Muscle layer of duodenum (tissue), 2 donors: ENCODE results near the gene LRP5.
"Not testable (repeated sequence)": the region's sequence is repeated elsewhere in the genome, so short reads cannot be mapped to it uniquely, and the experiment has no call there.

ENCODE experiments used
- H3K27ac ChIP-seq: one replicate; pipeline ENCODE4 v1.7.0; 2013; ENCODE audit warnings: mild to moderate bottlenecking, low read length
- H3K27me3 ChIP-seq: one replicate; pipeline ENCODE4 v1.7.0; 2013; ENCODE audit warnings: low read depth, mild to moderate bottlenecking, control low read depth, low read length
- H3K36me3 ChIP-seq, 2 donors: one replicate each; pipeline ENCODE4 v1.7.0; 2013; ENCODE audit warnings: low read length in 2 of 2, control low read depth in 1 of 2, mild to moderate bottlenecking in 1 of 2; ENCODE audit not compliant: insufficient read depth in 2 of 2, control insufficient read depth in 1 of 2
- H3K4me1 ChIP-seq, 2 donors: one replicate each; pipeline ENCODE4 v1.7.0; 2013; ENCODE audit warnings: low read length in 2 of 2, mild to moderate bottlenecking in 2 of 2, control low read depth in 1 of 2, moderate library complexity in 1 of 2; ENCODE audit not compliant: insufficient read depth in 2 of 2, control insufficient read depth in 1 of 2
- H3K4me3 ChIP-seq, 2 donors: one replicate each; pipeline ENCODE4 v1.7.0; 2013; ENCODE audit warnings: low read length in 2 of 2, low read depth in 1 of 2, mild to moderate bottlenecking in 1 of 2
- H3K9me3 ChIP-seq, 2 donors: one replicate each; pipeline ENCODE4 v1.7.0; 2013; ENCODE audit warnings: low read length in 2 of 2, control low read depth in 1 of 2, mild to moderate bottlenecking in 1 of 2; ENCODE audit not compliant: control insufficient read depth in 1 of 2
- donor health status: healthy.

LRP5 gene

GRCh38 chr11:68423481-68423880, 111.1 kb downstream of the LRP5 start:
- Histone ChIP-seq H3K4me3 (no peak overlapping the region), H3K36me3 (peaks cover 5 to 45% of the 10 kb centered on the region in 2 donors), H3K4me1 (no peaks in the 10 kb centered on the region), H3K27me3 (no peaks in the 10 kb centered on the region), H3K27ac (no peak overlapping the region), H3K9me3 (no peaks in the 10 kb centered on the region)

DNA sequence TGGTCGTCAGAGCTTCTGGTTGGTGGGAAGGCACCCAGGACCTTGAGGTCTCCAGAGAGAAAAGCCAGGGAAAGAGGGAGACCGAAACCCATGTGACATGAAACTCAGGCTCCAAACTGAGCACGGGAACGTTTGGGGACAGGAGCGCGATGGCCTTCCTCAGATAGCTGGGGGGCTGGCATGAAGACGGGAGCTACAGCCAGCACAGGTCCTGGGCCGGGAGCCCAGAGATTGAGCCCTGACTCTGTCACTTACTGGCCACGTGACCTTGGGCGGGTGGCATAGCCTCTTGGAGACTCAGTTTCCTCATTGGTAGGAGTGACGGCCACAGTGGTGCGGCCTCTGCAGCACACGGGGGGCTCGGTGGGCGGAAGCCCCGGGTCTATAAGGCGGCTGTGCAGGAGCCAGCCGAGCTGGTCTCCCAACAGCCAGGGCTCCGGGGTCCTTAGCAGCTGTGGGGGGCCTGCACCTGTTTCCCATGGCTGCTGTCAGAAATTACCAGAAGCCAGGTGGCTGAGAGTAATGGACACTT, 111.8 kb downstream of the LRP5 start:
- Histone ChIP-seq H3K9me3 (peaks cover 0 to 1% of the 10 kb centered on the region in 2 donors), H3K27me3 (no peaks in the 10 kb centered on the region), H3K4me1 (no peaks in the 10 kb centered on the region), H3K36me3 (peaks cover 5 to 48% of the 10 kb centered on the region in 2 donors), H3K27ac (no peak overlapping the region), H3K4me3 (no peak overlapping the region)

DNA sequence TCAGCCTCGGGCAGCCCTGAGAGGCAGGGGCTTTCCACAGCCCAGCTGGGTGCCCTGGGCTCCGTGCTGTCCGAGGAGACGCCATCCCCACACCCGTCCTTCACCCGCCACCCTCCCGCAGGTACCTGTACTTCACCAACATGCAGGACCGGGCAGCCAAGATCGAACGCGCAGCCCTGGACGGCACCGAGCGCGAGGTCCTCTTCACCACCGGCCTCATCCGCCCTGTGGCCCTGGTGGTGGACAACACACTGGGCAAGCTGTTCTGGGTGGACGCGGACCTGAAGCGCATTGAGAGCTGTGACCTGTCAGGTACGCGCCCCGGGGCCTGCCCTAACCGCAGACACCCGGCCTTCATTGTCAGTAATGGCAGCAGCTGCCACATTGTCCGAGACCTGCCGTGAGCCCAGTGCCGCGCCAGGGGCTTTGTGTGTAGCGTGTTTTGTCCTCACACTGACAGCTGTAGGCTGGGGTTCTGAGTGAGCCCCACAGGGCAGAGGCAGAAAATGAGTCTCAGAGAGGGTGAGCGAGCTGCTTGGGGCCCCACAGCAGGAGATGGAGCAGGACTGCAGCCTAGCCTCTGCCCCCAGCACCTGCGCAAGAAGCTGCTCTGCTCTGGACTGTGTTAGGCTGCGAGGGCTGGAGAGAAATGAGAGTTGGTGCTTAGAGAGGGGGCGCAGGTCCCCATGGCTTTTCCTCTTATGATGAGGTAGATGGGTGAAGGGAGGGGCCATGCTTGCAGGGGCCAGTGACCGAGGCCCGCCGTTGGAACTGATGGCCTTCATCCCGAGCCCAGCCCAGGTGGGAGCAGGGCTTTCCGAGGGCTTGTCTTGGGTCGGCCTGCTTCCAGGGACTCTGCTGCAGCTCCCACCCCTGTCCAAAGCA, 112.8 kb downstream of the LRP5 start:
- H3K4me3 ChIP-seq = no peak overlapping the region
- peaks cover 5 to 58% of the 10 kb centered on the region in 2 donors for H3K36me3 ChIP-seq
- no peak overlapping the region for H3K27ac ChIP-seq
- H3K4me1 ChIP-seq = no peaks in the 10 kb centered on the region
- H3K9me3 ChIP-seq = peaks cover 0 to 9% of the 10 kb centered on the region in 2 donors
- no peaks in the 10 kb centered on the region for H3K27me3 ChIP-seq

DNA sequence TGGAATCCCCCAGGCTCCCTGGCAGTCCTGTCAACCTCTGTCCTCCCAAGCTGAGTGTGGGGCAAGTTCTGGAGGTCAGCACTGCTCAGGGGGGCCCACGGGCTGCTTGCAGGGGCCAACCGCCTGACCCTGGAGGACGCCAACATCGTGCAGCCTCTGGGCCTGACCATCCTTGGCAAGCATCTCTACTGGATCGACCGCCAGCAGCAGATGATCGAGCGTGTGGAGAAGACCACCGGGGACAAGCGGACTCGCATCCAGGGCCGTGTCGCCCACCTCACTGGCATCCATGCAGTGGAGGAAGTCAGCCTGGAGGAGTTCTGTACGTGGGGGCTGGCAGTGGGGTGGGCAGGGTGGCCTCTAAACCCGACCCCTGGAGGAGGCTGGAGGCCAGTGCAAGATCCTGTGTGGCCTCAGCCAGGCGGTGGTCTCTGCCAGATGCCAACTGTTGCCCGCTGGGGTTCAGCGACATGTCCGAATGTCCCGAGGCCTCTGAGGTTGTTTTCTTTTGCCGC, 113.5 kb downstream of the LRP5 start:
- no peak overlapping the region for H3K4me3 ChIP-seq
- no peaks in the 10 kb centered on the region for H3K4me1 ChIP-seq
- H3K36me3 ChIP-seq = peaks cover 11 to 65% of the 10 kb centered on the region in 2 donors
- H3K27ac ChIP-seq = no peak overlapping the region
- no peaks in the 10 kb centered on the region for H3K27me3 ChIP-seq
- H3K9me3 ChIP-seq = peaks cover 0 to 9% of the 10 kb centered on the region in 2 donors

GRCh38 chr11:68429661-68430060, 117.3 kb downstream of the LRP5 start:
- H3K27ac ChIP-seq = no peak overlapping the region
- no peaks in the 10 kb centered on the region for H3K4me1 ChIP-seq
- no peak overlapping the region for H3K4me3 ChIP-seq
- peaks cover 19 to 86% of the 10 kb centered on the region in 2 donors for H3K36me3 ChIP-seq
- H3K27me3 ChIP-seq = no peaks in the 10 kb centered on the region
- H3K9me3 ChIP-seq = peaks cover 0 to 9% of the 10 kb centered on the region in 2 donors

GRCh38 chr11:68430384-68430783, 118.0 kb downstream of the LRP5 start:
- H3K4me1 ChIP-seq = no peaks in the 10 kb centered on the region
- peaks cover 24 to 86% of the 10 kb centered on the region in 2 donors for H3K36me3 ChIP-seq

DNA sequence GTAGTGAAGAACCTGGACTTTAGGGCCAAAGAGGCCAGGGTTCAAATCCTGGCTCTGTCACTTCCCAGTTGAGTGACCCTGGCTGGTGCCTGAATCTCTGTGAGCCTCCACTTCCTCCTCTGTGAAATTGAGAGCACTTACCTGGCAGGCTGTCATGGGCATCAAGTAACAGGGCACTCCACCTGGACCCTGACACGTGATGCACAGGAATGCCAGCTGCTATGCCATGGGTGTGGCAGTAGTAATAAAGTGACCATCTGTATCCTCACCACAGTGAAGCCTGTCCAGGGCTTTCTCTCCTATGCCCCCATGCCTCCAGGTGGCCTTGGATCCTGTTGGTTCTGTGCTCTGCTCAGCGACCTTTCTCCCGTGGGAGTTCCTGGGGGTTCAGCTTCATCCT, 118.4 kb downstream of the LRP5 start:
- no peaks in the 10 kb centered on the region for H3K4me1 ChIP-seq
- no peak overlapping the region for H3K27ac ChIP-seq
- peaks cover 24 to 85% of the 10 kb centered on the region in 2 donors for H3K36me3 ChIP-seq

More at GRCh38 chr11:68430384-68430783, 118.0 kb downstream of the LRP5 start:
- Histone ChIP-seq H3K4me3 (no peak overlapping the region), H3K9me3 (peaks cover 0 to 9% of the 10 kb centered on the region in 2 donors), H3K27ac (no peak overlapping the region), H3K27me3 (no peaks in the 10 kb centered on the region)

DNA sequence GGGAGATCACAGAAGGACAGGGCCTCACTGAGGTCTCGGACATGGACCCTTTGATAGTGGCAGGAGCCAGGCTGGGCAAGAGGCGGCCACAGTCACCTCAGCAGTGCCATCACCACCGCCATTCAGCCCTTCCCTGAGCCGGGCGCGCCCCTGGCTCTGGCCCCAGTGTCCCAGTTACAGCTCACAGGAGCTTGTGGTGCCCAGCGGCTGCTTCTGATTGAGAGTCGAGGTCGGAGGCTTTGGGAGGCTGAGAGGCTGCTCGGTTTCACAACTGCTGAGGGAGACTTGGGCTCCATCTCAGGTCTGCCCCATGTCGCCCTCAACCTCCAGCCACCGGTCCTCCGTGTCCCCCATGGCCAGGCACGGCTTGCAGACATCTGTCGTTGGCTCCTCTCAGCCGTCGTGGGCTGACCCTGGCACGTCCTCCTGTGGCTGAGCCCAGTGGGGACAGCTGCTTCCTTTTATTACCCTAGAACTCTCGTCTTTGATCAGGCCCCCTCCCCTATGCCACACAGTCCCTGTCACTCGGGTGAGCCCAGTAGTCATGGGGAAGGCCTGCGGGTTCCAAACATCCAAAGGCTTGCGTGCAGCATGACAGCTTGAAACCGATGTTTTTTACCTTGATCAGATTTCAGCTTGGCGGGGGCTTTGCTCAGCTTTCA, 119.7 kb downstream of the LRP5 start:
- peaks cover 0 to 9% of the 10 kb centered on the region in 2 donors for H3K9me3 ChIP-seq
- no peak overlapping the region for H3K4me3 ChIP-seq
- no peak overlapping the region for H3K27ac ChIP-seq
- peaks cover 0 to 5% of the 10 kb centered on the region in 2 donors for H3K4me1 ChIP-seq
- no peaks in the 10 kb centered on the region for H3K27me3 ChIP-seq
- H3K36me3 ChIP-seq = peaks cover 20 to 84% of the 10 kb centered on the region in 2 donors

More for the DNA sequence above, 118.4 kb downstream of the LRP5 start:
- no peak overlapping the region for H3K4me3 ChIP-seq
- H3K9me3 ChIP-seq = peaks cover 0 to 9% of the 10 kb centered on the region in 2 donors
- no peaks in the 10 kb centered on the region for H3K27me3 ChIP-seq

DNA sequence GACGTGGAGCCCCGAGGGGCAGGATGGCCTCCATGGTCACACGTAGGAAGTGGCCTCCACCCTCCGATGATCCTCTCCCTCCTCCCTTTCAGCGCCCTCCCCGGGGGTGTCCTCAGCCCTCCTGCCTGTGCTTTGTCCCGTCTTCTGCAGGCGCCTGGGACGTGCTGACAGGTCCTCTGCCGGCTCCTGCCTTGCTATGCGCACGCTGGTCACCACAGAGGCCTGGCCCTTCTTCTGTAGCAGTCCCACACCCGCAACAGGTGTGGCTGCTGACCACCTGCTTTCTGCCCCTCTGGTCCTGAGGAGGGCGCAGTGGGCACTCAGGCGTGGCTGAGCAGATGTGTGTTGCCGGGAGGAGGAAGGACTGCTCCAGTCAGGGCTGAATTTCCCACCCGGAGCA, 120.5 kb downstream of the LRP5 start:
- Histone ChIP-seq H3K27ac (no peak overlapping the region), H3K4me1 (peaks cover 0 to 11% of the 10 kb centered on the region in 2 donors), H3K4me3 (no peak overlapping the region), H3K36me3 (peaks cover 23 to 91% of the 10 kb centered on the region in 2 donors), H3K27me3 (no peaks in the 10 kb centered on the region), H3K9me3 (peaks cover 0 to 9% of the 10 kb centered on the region in 2 donors)

GRCh38 chr11:68433541-68433940, 121.2 kb downstream of the LRP5 start:
- Histone ChIP-seq H3K4me1 (peaks cover 0 to 11% of the 10 kb centered on the region in 2 donors), H3K36me3 (peaks cover 24 to 92% of the 10 kb centered on the region in 2 donors), H3K9me3 (peaks cover 0 to 9% of the 10 kb centered on the region in 2 donors), H3K27ac (no peak overlapping the region), H3K4me3 (no peak overlapping the region), H3K27me3 (no peaks in the 10 kb centered on the region)

GRCh38 chr11:68434159-68434558, 121.8 kb downstream of the LRP5 start:
- not testable (repeated sequence) for H3K27ac ChIP-seq, H3K9me3 ChIP-seq, H3K27me3 ChIP-seq, H3K4me3 ChIP-seq
- Histone ChIP-seq H3K36me3 (peaks cover 27 to 90% of the 10 kb centered on the region in 2 donors), H3K4me1 (peaks cover 0 to 11% of the 10 kb centered on the region in 2 donors)
